ENCODE results near the gene TTLL9.
"Not testable (repeated sequence)": the region's sequence is repeated elsewhere in the genome, so short reads cannot be mapped to it uniquely, and the experiment has no call there.

Gene TTLL9

DNA sequence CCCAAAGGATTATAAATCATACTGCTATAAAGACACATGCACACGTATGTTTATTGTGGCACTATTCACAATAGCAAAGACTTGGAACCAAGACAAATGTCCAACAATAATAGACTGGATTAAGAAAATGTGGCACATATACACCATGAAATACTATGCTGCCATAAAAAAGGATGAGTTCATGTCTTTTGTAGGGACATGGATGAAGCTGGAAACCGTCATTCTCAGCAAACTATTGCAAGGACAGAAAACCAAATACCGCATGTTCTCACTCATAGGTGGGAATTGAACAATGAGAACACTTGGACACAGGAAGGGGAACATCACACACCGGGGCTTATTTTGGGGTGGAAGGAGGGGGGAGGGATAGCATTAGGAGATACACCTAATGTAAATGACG, 51.0 kb downstream of the TTLL9 start:
- DNase-seq, result not testable (repeated sequence)

DNA sequence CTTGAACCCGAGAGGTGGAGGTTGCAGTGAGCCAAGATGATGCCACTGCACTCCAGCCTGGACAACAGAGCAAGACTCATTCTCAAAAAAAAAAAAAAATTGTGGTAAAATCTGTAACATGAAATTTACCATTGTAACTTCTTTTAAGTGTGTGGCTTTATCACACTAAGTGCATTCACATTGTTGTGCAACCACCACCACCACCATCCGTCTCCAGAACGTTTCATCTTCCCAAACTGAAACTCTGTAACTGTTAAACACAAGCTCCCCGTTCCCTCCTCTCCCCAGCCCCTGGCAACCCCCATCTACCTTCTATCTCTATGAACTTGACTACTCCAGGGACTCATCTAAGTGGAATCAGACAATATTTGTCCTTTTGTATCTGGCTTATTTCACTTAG, 51.7 kb downstream of the TTLL9 start:
- DNase-seq, result no peak

DNA sequence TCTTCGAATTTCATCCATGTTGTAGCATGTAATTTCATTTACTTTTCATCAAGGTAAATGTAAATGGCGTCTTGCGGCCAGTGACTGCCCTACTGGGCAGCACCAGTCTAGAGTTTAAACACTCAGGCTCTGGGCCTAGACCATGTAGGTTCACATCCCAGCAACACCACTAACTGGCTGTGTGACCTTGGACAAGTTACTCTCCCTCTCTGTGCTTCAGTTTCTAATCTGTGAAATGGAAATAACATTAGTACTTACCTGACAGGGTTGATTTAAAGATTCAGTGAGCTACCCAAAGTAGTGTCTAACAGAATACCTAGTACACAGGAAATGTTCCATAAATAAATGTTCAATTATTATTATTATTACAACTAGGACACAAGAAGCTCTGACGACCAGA, 52.2 kb downstream of the TTLL9 start:
- no peak for DNase-seq

DNA sequence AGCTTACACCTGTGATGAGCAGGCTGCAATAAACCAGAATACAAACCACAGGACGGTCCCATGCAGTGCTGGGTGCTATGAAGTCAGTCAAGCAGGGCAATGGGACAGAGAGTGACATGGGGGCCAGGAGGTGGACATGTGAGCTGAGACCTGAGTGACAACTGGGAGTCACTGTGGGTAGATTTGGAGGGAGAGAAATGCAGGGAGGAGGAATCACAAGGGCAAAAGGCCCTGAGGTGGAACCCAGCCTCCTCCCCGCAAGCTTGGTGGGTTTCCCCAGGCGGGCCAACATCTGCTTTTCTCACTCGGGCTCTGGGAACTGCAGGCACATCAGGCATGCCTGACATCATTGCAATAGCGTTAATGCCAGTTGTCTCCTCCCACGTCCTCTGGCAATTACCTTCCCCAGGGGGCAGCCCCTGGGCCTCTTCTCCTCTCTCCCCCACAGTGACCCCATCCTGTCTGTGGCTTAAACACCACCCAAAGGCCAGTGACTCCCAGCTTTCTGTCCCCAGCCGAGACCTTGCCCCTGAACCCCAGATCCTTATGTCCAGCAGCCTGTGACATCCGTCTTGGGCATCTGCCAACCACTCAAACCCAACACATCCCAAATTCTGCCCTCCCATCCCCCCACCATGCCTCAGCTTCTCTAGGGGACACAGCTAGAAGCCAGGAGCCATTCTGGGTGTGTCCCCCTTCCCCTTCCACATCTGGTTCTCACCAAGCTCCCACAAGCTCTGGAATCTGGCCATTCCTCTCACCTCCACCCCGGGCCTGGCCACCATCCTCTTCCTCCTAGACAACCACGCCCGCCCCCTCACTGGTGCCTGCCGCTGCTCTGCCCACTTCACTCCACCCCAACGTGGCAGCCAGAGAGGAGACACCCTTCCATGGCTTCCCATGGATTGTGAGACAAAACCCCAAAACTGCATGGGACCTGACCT, 53.2 kb downstream of the TTLL9 start:
- DNase-seq, result no peak

DNA sequence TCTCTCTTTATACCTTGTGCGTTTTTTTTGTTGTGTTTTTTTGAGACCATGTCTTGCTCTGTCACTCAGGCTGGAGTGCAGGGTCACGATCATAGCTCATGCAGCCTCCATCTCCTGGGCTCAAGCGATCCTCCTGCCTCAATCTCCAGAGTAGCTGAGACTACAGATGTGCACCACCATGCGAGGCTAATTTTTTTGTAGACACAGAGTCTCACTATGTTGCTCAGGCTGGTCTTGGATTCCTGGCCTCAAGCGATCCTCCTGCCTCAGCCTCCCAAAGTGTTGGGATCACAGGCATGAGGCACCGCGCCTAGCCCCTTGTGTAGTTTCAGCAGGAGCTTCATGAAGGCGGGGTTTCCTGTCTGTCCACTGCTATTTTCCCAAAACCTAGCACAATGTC, 54.1 kb downstream of the TTLL9 start:
- no peak for DNase-seq

DNA sequence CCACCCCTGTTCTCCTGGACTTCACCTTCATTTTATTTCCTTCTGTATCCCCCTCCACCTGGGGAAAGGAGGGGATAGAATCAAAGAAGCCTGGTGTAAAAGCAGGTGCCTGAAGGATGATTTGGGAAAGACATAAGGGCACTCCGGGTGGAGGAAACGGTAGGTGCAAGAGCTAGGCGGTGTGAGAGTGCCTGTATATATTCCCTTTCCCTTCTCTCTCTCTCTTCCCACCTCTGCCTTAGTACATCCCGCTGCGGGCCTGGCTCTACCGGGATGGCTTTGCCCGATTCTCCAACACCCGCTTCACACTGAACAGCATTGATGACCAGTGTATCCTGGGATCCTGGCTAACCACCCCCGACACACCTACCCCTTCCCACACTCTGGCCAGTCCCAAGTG, 55.2 kb downstream of the TTLL9 start:
- no peak for DNase-seq

- no peak for DNase-seq
These were observed 56.1 kb downstream of the TTLL9 start for GRCh38 chr20:31926493-31926892.

GRCh38 chr20:31927627-31928159, 57.3 kb downstream of the TTLL9 start:
- DNase-seq, result no peak

GRCh38 chr20:31929631-31930030, 59.2 kb downstream of the TTLL9 start:
- DNase-seq, result not testable (repeated sequence)

GRCh38 chr20:31930779-31931178, 60.3 kb downstream of the TTLL9 start:
- DNase-seq, result no peak

DNA sequence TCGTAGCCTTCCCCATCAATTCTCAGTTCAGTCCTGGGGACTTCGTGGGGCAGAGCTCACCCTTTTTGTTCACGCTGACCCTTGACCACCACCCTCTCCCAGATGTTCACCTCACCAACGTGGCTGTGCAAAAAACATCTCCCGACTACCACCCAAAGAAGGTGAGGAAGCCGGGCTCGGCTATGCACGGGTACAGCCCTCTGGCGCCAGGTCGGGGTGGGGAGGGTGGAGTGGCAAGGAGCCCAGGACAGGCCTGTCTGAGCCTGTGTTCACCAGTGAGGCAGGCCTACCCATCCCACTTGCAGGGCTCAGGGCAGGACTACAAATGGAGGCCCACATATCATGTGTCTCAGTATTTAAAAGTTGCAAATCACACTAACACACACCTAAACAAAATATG, 63.3 kb downstream of the TTLL9 start:
- DNase-seq, result no peak

- no peak for DNase-seq
These were observed 64.1 kb downstream of the TTLL9 start for GRCh38 chr20:31934491-31934890.

DNA sequence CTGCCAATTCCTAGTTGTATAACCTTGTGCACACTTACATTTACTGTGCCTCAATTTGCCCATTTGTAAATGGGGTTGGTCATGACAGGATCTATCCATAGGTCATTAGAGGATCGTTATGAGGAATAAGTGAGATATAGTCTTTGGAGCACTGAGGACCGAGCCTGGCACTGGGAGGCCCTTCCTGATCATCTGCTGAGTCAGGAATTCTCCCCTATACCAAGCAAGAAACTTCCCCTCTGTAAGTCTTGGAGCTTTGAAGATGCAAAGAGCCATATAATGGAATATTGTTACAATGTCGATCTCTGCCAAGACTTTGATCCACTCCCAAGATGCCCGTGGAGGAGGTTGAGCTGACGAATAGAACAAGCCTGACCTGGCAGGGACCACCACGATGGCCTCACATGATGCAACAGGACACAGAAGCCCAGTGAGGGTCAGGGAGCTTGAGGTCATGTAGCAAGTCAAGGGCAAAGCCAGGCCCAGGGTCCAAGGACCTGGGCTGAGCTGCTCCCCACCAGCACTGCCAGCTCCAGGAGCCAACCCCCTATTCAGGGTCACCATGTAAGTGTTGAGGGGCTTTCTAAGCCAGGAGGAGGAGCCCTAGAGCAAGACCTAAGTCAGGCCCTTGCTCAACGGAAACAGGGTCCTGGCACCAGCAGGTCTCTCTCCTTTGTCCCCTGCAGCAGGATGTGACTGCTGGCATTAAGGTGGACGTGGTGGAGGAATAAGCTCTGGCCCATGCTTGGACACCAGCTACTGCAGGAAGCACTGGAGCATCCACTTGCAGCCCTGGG, 64.7 kb downstream of the TTLL9 start:
- DNase-seq, result no peak

GRCh38 chr20:31936420-31936819, 66.0 kb downstream of the TTLL9 start:
- no peak for DNase-seq

DNA sequence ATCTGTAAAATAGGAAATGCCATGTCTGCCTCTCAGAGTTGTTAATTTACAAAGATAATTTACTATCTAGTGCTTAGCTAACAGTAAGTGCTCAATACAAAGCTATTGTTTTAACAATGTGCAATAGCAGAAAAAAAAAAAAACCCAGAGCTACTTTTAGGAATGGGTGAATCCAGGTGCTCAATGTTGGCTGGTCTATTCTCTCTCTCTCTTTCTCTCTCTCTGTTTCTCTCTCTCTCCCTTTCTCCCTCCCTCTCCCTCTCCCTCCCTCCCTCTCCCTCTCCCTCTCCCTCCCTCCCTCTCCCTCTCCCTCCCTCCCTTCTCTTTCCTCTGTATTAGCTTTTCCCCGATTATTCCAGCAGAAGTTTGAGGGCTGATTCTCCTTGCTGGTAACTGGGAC, 67.4 kb downstream of the TTLL9 start:
- DNase-seq, result no peak

GRCh38 chr20:31939661-31940060, 69.2 kb downstream of the TTLL9 start:
- DNase-seq, result no peak

DNA sequence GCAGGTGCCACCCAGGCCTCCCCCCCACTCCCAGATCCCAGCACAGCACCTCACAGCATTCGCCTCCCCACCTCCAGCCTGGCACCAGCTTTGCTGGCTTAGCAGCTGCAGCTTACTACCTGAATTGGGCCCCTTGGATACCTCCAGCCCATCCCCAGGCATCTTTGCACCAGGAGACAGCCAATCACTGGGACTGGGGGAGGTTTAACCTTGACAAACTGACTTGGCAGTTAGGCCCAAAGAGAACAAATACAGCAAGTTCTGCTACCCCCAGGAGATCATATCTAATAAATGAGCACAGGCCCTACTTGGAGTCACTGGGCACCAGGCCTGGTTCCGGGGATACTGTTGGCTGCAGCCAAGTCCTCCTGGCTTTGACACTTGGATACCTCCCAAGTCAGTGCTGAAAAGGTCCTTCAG, 72.6 kb downstream of the TTLL9 start:
- DNase-seq, result no peak

GRCh38 chr20:31945319-31945718, 74.9 kb downstream of the TTLL9 start:
- no peak for DNase-seq

GRCh38 chr20:31945785-31946184, 75.4 kb downstream of the TTLL9 start:
- DNase-seq, result no peak

- no peak for DNase-seq
These were observed 77.6 kb downstream of the TTLL9 start for GRCh38 chr20:31948008-31948407.

GRCh38 chr20:31949877-31950646, 79.6 kb downstream of the TTLL9 start:
- DNase-seq, result no peak

GRCh38 chr20:31951203-31951529, 80.7 kb downstream of the TTLL9 start:
- no peak for DNase-seq
